HG03460 (cell line): Measurements from ENCODE around the gene SBDS.
"Not testable (repeated sequence)": the region's sequence is repeated elsewhere in the genome, so short reads cannot be mapped to it uniquely, and the experiment has no call there.

ENCODE experiments used
- ATAC-seq: cut with Tn5 transposase; IDR thresholded peaks from one replicate; pipeline ENCODE4 v1.9.1; 2021; ENCODE audit not compliant: unreplicated experiment

Gene SBDS

DNA sequence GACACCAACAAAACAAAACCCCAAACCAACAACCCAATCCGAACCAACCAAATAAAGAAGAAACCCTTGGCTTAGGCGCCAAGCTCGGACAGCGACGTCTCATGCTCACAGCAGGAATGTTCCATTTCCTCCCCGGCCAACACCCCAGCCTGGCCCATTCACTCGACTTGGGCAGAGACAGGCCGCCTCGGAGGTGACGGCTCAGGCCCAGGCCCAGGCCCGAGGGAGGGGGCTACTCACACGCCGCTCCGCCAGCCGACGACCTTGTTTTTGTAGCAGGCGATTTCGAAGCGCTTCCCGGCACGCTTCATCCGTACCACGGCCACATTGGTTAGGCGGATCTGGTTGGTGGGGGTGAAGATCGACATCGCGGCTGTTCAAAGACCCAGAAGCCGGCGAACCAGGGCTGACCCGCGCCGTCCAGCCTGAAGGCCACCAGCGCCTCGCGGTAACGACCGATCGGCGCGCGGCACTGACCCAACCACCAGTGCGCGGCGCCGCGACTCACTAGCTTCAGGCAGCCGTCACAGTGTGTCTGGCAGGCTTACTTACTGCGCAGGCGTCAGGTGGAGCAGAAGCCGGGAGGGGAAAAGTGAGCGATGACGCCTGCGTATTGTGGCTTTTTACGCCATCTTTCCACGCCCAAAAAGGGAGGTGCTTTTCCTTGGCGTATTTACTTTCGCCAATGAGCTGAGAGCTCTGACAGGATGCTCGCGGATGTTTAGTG is at the start of gene SBDS:
Gene SBDS, minus strand, starts transcription at position 537 of the 727 bp plus-strand sequence. Its CDS starts 169 bp downstream, at position 368.
- ATAC-seq, result peak; percentile 56

DNA sequence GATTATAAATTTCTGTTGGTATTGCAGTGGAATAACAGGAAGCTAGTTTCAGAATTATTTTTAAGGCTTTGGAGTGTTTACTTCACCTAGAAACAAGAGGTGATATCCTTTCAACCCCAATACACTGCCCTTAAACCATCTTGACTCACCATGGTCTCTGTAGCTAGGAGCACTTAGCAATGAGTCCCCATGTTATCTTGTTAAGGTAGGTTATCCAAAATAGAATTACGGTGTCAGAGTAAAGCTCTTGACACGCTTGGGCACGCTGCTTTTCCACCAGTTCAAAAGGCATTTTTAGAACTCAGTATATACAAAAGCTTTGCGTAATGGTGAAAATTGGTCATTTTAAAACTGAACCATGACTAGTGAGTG is 48.2 kb upstream of the SBDS start:
- not testable (repeated sequence) for ATAC-seq

DNA sequence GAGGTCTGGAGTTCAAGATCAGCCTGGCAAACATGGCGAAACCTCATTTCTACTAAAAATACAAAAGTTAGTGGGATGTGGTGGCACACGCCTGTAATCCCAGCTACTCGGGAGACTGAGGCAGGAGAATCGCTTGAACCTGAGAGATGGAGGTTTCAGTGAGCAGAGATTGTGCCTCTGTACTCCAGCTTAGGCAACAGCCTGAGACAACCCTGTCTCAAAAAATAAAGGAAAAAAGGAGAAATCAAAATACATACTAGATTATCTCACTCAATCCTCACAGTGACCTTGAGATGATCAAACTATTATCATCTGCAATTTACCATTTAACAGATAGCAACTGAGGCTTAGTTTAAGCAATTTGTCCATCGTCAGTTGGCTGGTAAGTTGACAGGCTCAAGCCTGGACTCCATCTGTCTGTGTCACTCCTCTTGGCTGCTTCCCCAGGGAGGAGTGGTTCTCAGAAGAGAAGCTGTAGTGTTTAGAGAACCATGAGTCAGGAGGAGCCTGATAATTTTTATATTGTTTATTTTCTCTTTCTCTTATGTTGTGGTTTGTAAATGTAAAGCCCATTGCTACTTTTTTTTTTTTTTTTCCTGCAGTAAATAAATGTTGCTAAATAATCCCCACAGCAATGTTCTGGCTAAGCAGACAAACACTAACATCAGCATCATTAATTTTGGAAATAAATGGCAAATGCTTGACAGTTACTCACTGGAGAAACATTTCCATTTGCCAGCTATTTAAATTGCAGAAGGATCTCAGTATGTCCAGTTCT is 47.6 kb upstream of the SBDS start:
- not testable (repeated sequence) for ATAC-seq

DNA sequence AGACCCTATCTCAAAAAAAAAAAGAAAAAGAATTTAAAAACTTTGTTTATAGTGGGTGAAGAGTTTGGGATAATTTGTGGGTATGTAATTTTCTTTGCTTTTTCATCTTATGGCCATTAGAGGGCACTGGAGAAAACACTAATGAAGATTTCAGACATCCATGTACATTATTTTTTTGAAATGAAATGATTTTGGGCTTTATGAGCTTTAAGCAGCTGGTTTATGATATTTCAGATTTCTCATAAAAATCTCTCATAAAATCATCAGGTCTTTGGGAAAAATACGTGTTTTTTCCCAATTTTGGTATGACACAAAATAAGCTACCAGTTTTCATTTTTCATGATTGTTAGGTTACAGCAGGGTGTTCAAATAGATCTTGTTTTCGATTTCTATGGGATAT is 45.4 kb upstream of the SBDS start:
- not testable (repeated sequence) for ATAC-seq

DNA sequence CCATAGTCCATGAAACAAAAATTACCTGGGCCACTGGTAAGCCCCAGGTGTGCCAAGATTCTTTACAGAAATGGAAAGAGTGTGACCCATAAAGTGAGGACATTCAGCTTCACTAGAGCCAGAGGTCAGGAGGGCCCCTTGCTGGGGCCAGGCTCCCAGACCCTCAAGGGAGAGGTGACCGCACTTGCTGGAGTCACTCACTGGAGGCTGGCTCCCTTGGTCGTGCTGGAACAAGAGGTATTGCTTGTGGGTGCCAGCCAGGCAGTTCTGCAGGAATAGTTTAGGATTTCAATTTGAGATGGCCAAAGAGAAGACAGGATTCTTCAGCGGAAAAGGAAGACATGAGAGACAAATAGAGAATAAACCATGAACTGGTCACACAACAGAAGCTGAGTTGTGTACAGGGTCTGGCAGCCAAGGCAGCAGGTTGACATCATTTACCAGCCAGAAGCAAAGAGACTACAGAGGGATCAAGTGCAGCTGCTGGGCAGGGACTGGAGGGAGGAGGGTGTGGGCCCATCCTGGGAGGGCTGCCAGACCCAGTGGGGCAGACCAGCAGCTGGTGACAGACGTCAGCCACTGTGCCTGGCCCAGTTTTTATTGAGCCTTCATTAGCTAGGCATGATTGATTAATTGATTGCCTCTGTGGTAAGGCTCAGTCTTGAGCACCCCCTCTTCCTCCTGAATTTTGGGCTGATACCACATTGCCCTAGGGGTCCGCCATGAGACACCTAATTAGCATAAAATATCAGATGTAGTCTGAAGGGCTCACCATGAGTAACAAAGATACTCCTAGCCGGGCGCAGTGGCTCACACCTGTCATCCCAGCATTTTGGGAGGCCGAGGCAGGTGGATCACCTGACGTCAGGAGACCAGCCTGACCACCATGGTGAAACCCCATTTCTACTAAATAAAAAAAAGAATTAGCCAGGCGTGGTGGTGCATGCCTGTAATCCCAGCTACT is 41.3 kb upstream of the SBDS start:
- ATAC-seq, result not testable (repeated sequence)

DNA sequence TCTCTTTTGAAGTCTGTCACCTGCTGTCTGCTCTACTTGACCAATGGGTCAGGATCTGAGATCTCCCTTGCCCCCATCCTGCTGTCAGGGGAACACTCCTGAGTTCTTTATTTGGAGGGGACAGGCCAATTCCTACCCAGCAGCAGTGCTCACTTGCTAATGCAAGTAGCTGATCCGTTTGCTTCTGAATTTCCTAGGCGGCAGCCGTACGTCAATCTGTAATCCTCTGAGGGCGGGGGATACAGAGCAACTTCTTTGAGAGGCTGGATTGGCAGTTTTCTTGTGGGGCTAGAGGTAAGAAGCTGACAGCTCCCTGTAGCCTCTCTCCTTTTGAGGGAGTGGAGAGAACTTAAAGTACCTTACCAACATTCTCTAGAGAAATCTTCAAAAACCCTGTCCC is 37.9 kb upstream of the SBDS start:
- ATAC-seq, result no peak

DNA sequence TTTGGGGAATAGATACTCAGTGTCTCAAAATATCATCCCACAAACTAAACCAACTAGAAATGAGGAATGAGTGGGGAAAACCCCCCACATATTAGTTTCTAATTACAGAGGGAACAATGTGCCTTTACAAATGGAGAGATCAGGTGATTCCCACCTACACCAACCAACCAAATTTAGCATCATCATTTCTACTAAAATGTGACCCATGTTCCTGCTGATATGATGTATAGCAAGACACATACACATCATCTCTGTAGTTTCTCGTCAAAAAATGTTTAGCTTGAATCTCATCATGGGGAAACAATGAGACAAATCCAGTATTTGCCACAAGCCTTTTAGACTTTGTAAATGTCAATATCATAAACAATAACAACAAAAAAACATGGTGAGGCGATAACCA is 36.3 kb upstream of the SBDS start:
- ATAC-seq, result not testable (repeated sequence)

DNA sequence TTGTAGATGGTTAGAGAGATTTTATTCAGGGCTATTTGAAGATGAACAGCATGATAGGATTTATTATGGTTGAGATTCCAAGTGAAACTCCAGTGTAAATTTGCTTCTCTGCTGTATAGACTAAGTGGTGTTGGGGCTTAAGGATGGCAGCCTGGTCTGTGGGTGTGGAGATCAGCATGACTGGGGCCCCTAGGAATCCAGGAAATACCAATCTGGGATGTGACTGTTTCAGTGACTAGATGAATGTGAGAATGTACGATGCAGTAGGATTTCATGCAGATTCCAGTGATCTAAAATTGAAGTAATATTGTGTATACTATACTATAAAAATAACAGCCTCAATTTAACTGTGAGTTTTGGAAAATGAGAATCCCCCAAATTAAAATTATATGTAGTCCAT is 30.1 kb upstream of the SBDS start:
- ATAC-seq, result not testable (repeated sequence)

DNA sequence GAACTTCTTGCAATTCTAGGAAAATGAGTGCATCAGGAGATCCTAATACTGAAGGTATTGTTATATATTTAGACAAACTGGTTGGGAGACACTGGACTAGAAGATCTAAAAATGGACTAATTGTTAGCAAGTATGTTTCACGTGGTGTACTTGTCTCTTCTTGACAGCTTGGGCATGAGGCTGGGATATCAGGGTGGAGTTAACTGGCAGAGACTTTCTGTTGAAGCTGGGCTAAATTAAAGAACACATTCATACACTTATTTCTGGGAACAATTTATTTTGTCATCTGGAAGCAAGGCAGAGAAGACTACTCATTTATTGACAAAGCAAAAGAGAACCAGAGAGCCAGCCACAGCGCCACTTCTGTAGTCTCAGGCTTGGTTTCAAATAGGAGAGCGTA is 27.1 kb upstream of the SBDS start:
- no peak for ATAC-seq

DNA sequence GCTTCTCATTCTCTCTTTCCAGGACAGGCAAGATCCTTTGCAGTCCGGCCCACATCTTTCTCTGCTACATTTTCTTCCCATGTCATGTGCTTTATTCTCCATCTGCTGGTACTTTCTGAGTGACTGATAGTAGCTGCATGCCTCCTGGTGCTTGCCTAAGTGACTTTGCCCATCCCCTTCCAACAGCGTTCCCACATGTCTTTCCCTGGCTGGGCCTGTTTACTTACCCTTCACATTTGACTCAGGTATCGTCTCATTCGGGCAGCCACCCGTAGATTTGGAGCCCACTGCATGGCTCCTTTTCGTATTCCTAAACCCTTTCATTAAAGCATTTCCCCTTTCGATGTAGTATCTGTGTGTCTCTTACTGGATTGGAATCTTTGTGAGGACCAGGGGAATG is 25.9 kb upstream of the SBDS start:
- no peak for ATAC-seq

DNA sequence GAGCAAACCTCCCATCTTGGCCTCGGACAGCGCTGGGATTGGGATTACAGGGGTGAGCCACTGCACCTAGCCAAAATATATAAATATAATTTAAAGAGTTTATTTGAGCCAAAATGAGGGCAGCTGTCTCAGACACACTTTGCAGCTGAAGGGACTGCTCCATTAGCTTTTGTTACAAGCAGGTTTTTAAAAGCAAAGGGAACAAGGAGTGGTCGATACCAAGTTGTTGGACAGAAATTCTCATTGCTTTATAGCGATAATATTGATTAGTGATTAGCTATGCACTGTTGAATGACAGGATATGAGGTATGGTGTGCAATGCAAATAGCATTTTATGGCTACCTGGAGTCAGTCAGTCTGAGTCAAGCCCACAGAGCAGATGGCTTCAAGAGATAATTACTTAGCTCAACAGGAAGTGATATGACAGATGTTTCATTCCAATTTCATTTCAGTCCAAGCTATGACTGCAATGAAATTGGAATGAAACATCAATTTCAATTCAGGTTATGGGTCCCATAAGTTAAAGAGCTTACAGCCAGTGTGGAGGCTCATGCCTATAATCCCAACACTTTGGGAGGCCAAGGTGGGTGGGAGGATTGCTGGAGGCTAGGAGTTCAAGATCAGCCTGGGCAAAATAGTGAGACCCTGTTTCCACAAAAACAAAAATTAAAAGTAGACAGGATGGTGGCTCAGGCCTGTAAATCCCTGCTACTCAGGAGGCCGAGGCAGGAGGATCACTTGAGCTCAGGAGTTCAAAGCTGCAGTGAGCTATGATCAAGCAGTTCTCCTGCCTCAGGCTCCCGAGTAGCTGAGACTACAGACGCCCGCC is 24.4 kb upstream of the SBDS start:
- no peak for ATAC-seq

DNA sequence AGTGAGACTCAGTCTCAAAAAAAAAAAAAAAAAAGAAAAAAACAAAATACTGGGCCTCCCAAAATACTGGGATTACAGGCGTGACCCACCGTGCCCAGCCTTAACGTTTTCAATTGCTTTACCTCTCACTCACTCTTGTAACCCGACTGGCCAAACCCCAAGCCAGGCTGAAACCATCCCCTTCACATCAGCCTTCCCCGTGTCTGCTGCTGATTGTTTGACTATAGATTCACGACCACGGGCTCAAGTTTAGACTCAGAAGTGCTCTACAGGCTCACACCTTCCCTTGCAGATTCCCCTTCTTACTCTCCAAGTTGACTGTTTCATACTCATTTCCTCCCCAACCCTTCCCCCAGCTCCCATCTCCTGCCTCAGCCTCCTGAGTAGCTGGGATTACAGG is 23.6 kb upstream of the SBDS start:
- no peak for ATAC-seq

DNA sequence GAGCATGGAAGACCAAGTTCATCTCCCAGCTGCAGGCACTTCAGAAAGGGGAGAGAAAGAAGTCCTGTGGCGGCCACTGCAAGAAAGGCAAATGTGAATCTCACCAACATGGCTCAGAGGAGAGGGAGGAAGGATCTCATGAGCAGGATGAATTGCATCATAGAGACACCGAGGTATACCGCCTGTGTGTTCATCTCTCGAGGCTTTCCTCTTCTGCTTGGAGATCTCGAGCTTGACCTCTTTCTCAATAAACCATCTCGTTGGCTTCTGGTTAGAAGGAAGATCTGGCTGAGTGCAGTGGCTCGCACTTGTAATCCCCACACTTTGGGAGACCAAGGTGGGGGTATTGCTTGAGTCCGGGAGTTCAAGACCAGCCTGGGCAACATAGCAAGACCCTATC is 22.6 kb upstream of the SBDS start:
- not testable (repeated sequence) for ATAC-seq

DNA sequence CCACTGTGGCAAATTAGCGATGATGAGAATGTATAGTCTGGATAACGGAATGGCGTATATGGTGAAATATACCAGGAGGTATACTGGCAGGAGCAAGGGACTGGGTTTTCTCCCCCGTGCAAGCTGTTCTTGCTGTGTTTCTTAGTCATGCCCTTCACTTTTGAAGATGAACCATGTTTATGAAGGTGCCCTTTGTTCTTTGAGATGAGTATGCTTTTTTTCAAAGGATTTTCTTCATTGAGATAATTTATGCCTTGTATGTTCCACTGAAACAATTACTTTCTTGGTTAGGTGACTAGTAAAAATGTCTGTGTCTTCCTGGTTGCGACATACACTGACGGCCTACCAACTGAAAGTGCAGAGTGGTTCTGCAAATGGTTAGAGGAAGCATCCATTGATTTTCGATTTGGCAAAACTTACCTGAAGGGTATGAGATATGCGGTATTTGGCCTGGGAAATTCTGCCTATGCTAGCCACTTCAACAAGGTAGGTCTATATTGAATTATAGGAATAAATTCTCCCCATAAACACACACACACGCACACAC is 18.8 kb upstream of the SBDS start:
- not testable (repeated sequence) for ATAC-seq

DNA sequence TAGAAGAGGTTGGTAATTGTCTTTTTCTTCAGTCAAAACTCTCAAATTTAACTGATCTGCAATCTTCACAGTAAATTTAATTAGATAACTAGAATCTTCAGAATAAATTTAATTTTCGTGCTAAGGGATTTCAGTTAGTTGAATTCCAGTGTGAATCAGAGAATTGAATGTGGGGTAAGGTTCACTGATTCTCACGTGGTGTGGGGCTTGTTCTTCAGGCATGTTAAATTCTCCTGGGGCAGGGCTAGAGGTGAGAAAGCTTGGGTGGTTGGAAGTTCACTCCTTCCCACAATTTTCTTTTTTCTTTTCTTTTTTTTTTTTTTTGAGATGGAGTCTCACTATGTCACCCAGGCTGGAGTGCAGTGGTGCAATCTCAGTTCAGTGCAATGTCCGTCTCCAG is 14.3 kb upstream of the SBDS start:
- not testable (repeated sequence) for ATAC-seq

DNA sequence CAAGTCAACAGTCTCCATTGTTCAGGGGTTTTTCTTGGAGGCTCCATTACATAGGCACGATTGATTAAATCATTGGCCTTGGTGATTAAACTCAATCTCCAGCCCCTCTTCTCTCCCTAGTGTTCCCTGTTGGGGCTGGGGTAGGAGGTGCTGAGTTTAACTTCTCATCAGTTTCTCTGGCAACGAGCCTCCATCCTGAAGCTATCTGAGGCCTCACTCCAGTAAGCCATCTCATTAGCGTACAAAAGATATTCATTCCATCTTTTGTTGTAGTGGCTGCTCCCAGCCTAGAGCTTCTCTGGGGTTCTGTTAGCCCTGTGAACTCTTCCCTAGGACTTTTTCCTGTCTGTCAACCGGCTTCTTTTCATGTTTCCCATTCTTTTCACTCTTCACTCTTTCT is 12.9 kb upstream of the SBDS start:
- no peak for ATAC-seq

DNA sequence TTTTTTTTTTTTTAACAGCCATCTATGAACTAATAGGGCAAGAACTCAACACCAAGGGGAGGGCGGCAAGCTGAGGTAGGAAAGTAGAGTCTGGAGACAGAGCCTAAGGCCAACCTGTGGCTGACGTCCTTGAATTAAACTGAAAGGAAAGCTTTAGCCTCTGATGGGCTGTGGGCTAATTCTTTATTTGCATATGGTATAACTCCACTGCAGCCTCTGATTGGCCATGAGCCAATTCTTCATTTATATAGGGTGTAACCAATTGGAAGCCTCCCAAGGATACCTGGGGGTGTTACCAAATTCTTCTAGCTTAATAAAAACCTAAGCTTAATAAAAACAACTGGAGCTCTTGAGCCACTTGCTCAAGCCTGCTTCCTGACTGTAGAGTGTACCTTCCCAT is 11.6 kb upstream of the SBDS start:
- ATAC-seq, result no peak

DNA sequence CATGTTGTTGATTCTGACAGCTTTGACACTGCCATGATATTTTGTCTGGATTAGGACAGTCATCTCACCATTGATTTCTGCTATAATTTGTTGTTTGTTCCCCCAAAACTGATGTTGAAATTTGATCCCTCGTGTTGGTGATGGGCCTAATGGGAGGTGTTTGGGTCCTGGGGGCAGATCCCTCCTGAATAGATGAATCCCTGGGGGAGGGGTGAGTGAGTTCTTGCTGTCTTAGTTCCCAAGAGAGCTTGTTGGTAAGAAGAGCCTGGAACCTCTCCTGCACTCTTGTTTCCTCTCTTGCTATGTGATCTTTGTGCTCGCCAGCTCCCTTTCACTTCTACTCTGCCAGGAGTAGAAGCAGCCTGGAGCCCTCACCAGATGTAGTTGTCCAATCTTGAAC is 8.8 kb upstream of the SBDS start:
- not testable (repeated sequence) for ATAC-seq

DNA sequence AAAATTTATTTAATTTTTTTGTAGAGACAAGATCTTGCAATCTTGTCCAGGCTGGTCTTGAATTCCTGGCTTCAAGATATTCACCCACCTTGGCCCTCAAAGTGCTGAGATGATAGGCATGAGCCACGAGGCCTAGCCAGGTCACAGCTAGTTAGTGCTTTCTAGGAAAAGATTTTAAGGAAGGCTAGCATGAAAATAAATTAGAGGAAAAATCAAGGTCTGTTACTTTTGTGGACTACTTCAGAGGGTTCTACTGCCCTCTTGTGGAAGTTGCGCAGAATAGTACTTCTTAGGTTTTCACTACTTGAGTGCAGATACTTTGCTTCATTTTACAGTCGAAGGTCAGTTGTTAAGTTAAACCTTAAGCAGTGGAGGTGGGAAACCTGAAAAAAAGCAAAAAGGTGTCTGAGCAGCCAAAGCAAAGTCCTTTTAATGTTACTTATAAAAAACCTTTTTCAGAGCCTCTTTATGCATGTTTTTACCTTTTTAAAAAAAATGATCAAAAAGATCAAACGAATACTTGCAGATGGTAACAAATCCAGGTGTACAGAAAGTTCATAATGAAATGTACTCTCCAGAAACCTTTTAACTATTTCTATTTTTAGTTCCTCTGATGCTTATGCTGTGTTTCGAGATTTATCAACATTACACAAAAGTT is 5.3 kb upstream of the SBDS start:
- not testable (repeated sequence) for ATAC-seq
